Gastrocnemius medialis (tissue), 4 donors: ENCODE results near the gene TMEM41A. TPM values are rescaled to one million over a fixed set of nuclear protein-coding genes. Genes with fewer than 3 reads are reported as not detected.
"Not testable (repeated sequence)": the region's sequence is repeated elsewhere in the genome, so short reads cannot be mapped to it uniquely, and the experiment has no call there.

Source experiments
- ATAC-seq, 2 donors: fragments of 150-250 bp; one replicate each; pipeline ENCODE4 v1.9.1; 2016
- DNase-seq, 2 donors: peaks; one replicate each; pipeline ENCODE4 v3.0.0-alpha.2; 2019
- H3K27ac ChIP-seq, 4 donors: fragments of 200-600 bp; sonication (generic); 1 replicate in 1 of 4; 2 replicates in 3 of 4; pipeline ENCODE4 v1.5.1; 2016 to 2018; ENCODE audit warnings: mild to moderate bottlenecking in 2 of 4, moderate library complexity in 1 of 4
- H3K27me3 ChIP-seq, 3 donors: fragments of 200-600 bp; sonication (generic) in 2 of 3; 1 replicate in 1 of 3; 2 replicates in 2 of 3; pipeline versions ENCODE4 v1.5.1 to v1.6.0; 2016 to 2019; ENCODE audit warnings: mild to moderate bottlenecking in 1 of 3, moderate library complexity in 1 of 3
- H3K36me3 ChIP-seq, 2 donors: fragments of 200-600 bp; sonication (generic) in 1 of 2; one replicate each; pipeline ENCODE4 v1.5.1; 2017 to 2018
- H3K4me1 ChIP-seq, 2 donors: fragments of 200-600 bp; sonication (generic) in 1 of 2; one replicate each; pipeline ENCODE4 v1.5.1; 2016 to 2017; ENCODE audit warnings: mild to moderate bottlenecking in 2 of 2
- H3K4me3 ChIP-seq, 4 donors: fragments of 200-600 bp; sonication (generic) in 3 of 4; 1 replicate in 1 of 4; 2 replicates in 3 of 4; pipeline ENCODE4 v1.5.1; 2016 to 2019; ENCODE audit warnings: mild to moderate bottlenecking in 2 of 4
- H3K9me3 ChIP-seq, 3 donors: fragments of 200-600 bp; sonication (generic) in 2 of 3; 1 replicate in 1 of 3; 2 replicates in 2 of 3; pipeline ENCODE4 v1.5.1; 2016 to 2019
- CTCF ChIP-seq, 5 experiments: fragments of 450-650 bp in 3 of 5; fragments of 200-600 bp in 2 of 5; sonication (generic) in 2 of 5; IDR thresholded peaks in 4 of 5; conservative IDR thresholded peaks in 1 of 5; 1 replicate in 4 of 5; 2 replicates in 1 of 5; pipeline ENCODE4 v1.5.1; 2016 to 2019; ENCODE audit warnings: antibody characterized with exemption in 5 of 5, mild to moderate bottlenecking in 3 of 5, moderate library complexity in 3 of 5
- POLR2A ChIP-seq, 2 donors: fragments of 450-650 bp; IDR thresholded peaks; one replicate each; pipeline ENCODE4 v1.6.1; 2017; ENCODE audit warnings: antibody characterized with exemption in 2 of 2, mild to moderate bottlenecking in 2 of 2, moderate library complexity in 2 of 2
- in situ Hi-C, 4 donors: fragments of 200-750 bp; cut with MboI; loops; one replicate each; pipeline versions ENCODE4 v1.15.0 to v1.8.0; 2017; ENCODE audit warnings: low sequenced_read_pairs in 4 of 4
- intact Hi-C: fragments of 100-400 bp; cut with DNase I; formaldehyde crosslinking; loops from one replicate; pipeline ENCODE4 v1.15.1; 2023; ENCODE audit warnings: low total_unique reads
- total RNA-seq, 4 donors: library from RNA; depleted of rRNA; stranded (reverse); fragments of >200 nt; gene quantifications; one replicate each; pipeline versions ENCODE4 v1.1.0 to v1.2.3, GENCODE V29; 2016

Gene TMEM41A
- total RNA-seq, 4 donors from 2014 or later = 4.8 to 11.5 (median 6.5) TPM

- intact Hi-C loops (no loop called here), in situ Hi-C loops (no loop called here)
- H3K4me3 ChIP-seq = no peak overlapping the region
- ATAC-seq = no peak
- no peak for DNase-seq
- no peaks in the 10 kb centered on the region for H3K27me3 ChIP-seq
- no peak overlapping the region for H3K27ac ChIP-seq
- no peaks in the 10 kb centered on the region for H3K9me3 ChIP-seq
- H3K36me3 ChIP-seq = peaks cover 0 to 31% of the 10 kb centered on the region in 2 donors
- TF ChIP-seq CTCF (IDR thresholded peaks at IDR 0.05 in 4 of 5, conservative IDR thresholded peaks at IDR 0.05 in 1 of 5) (no peak), POLR2A (IDR thresholded peaks at IDR 0.05) (no peak)
- no peaks in the 10 kb centered on the region for H3K4me1 ChIP-seq
Measured at GRCh38 chr3:185470323-185470722, 28.5 kb downstream of the TMEM41A start.

- Histone ChIP-seq H3K4me1 (no peaks in the 10 kb centered on the region), H3K27ac (no peak overlapping the region), H3K27me3 (no peaks in the 10 kb centered on the region), H3K4me3 (no peak overlapping the region), H3K9me3 (no peaks in the 10 kb centered on the region), H3K36me3 (peaks cover 0 to 32% of the 10 kb centered on the region in 2 donors)
- TF ChIP-seq POLR2A (IDR thresholded peaks at IDR 0.05) (no peak), CTCF (IDR thresholded peaks at IDR 0.05 in 4 of 5, conservative IDR thresholded peaks at IDR 0.05 in 1 of 5) (no peak)
- no peak for DNase-seq
- ATAC-seq = no peak
- intact Hi-C loops = no loop called here
- in situ Hi-C loops = no loop called here
Measured at GRCh38 chr3:185469542-185469941, 29.3 kb downstream of the TMEM41A start.

GRCh38 chr3:185466123-185466522 lies 32.7 kb downstream of the TMEM41A start:
- H3K27me3 ChIP-seq, DNase-seq, intact Hi-C loops, H3K4me3 ChIP-seq, H3K4me1 ChIP-seq, in situ Hi-C loops, ATAC-seq, H3K27ac ChIP-seq, H3K9me3 ChIP-seq: not testable (repeated sequence)
- H3K36me3 ChIP-seq = peaks cover 0 to 25% of the 10 kb centered on the region in 2 donors

- in situ Hi-C loops = no loop called here
- TF ChIP-seq POLR2A (IDR thresholded peaks at IDR 0.05) = no peak
- TF ChIP-seq CTCF (IDR thresholded peaks at IDR 0.05 in 4 of 5, conservative IDR thresholded peaks at IDR 0.05 in 1 of 5) = no peak
- no peak overlapping the region for H3K4me3 ChIP-seq
- peaks cover 0 to 25% of the 10 kb centered on the region in 2 donors for H3K36me3 ChIP-seq
- no peaks in the 10 kb centered on the region for H3K4me1 ChIP-seq
- no peak for ATAC-seq
- H3K27me3 ChIP-seq = no peaks in the 10 kb centered on the region
- no peak overlapping the region for H3K27ac ChIP-seq
- DNase-seq = no peak
- no peaks in the 10 kb centered on the region for H3K9me3 ChIP-seq
- intact Hi-C loops = no loop called here
Measured at GRCh38 chr3:185465471-185465870, 33.4 kb downstream of the TMEM41A start.

- ATAC-seq (no peak), DNase-seq (no peak)
- no peak for TF ChIP-seq POLR2A (IDR thresholded peaks at IDR 0.05)
- no peak for TF ChIP-seq CTCF (IDR thresholded peaks at IDR 0.05 in 4 of 5, conservative IDR thresholded peaks at IDR 0.05 in 1 of 5)
- H3K9me3 ChIP-seq = no peaks in the 10 kb centered on the region
- H3K4me3 ChIP-seq = no peak overlapping the region
- peaks cover 0 to 11% of the 10 kb centered on the region in 2 donors for H3K36me3 ChIP-seq
- H3K27me3 ChIP-seq = no peaks in the 10 kb centered on the region
- in situ Hi-C loops = no loop called here
- H3K27ac ChIP-seq = no peak overlapping the region
- H3K4me1 ChIP-seq = no peaks in the 10 kb centered on the region
- intact Hi-C loops = no loop called here
Measured at GRCh38 chr3:185460719-185461350, 38.0 kb downstream of the TMEM41A start.
